Nephron progenitor cell (in vitro differentiated cells): Measurements from ENCODE around the gene TBCCD1.

Experiments
- DNase-seq: peaks from one replicate; pipeline ENCODE4 v3.0.0; 2021
- H3K27ac Mint-ChIP-seq: 2 replicates; pipeline ENCODE4 v1.8.0; 2021; ENCODE audit warnings: mild to moderate bottlenecking, moderate library complexity, mixed read lengths
- H3K27me3 Mint-ChIP-seq: 2 replicates; pipeline ENCODE4 v1.8.0; 2021; ENCODE audit warnings: mild to moderate bottlenecking, low read depth, mixed read lengths; ENCODE audit not compliant: poor library complexity
- H3K36me3 Mint-ChIP-seq: 2 replicates; pipeline ENCODE4 v1.8.0; 2021; ENCODE audit warnings: low read depth, mixed read lengths
- H3K4me1 Mint-ChIP-seq: 2 replicates; pipeline ENCODE4 v1.8.0; 2021; ENCODE audit warnings: mixed read lengths
- H3K4me3 Mint-ChIP-seq: 2 replicates; pipeline ENCODE4 v1.8.0; 2021; ENCODE audit warnings: mild to moderate bottlenecking, moderate library complexity, mixed read lengths
- H3K9me3 Mint-ChIP-seq: 2 replicates; pipeline ENCODE4 v1.8.0; 2021; ENCODE audit warnings: mild to moderate bottlenecking, moderate library complexity, mixed read lengths
- TF ChIP-seq, protein P1 (sequence below): fragments of 200-600 bp; sonication (generic); IDR thresholded peaks from 2 replicates; pipeline ENCODE4 v1.5.0; 2021; ENCODE audit warnings: antibody characterized with exemption

TBCCD1 gene, protein sequence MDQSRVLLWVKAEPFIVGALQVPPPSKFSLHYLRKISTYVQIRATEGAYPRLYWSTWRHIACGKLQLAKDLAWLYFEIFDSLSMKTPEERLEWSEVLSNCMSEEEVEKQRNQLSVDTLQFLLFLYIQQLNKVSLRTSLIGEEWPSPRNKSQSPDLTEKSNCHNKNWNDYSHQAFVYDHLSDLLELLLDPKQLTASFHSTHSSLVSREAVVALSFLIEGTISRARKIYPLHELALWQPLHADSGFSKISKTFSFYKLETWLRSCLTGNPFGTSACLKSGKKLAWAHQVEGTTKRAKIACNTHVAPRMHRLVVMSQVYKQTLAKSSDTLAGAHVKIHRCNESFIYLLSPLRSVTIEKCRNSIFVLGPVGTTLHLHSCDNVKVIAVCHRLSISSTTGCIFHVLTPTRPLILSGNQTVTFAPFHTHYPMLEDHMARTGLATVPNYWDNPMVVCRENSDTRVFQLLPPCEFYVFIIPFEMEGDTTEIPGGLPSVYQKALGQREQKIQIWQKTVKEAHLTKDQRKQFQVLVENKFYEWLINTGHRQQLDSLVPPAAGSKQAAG

DNA sequence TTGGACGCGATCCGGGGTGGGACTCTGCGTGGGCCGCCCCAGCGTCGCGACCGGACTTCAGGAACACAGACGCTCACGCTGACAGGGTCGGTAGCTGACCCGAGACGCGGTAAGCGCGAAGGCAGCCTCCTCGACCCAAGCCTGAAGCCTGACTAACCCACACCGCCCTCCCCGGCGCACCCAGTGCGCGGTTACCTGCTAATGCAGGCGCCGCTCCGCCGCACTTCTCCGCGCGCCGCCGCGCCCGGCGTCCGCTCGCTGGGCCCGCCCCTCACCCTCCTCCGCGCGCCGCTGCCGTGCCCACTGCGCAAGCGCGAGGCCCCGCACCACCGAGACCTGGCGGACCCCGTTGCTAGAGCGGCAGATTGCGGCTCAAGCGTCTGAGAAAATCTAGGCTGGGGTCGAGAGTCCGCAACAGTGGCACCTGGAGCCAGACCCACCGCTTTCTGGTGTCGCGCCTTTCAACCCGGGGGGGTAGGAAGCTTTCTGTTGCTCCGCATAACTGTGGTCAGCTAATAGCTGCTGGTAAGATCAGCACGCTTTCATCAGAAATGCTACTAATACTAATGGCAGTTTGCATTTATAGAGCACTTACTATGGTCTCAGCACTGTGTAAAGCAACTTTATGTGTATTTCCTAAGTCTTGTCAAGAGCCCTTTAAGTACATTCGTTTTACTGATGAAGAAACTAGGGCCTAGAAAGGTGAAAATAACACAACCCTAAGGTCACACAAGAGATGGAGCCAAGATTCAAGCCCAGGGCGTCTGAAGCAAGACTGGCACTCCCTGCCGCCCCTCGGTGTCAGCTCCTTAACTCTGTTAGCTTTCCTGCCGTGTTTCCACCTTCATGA lies at the start of gene TBCCD1:
Gene TBCCD1 (minus strand): TSS at position 268 of the 850 bp plus-strand sequence. CDS start 3,010 bp downstream, outside the sequence.
- DNase-seq = peak; percentile 97
- peak within 1 kb of the TSS; percentile 91 for H3K4me3 Mint-ChIP-seq
- TF ChIP-seq, protein P1, sequence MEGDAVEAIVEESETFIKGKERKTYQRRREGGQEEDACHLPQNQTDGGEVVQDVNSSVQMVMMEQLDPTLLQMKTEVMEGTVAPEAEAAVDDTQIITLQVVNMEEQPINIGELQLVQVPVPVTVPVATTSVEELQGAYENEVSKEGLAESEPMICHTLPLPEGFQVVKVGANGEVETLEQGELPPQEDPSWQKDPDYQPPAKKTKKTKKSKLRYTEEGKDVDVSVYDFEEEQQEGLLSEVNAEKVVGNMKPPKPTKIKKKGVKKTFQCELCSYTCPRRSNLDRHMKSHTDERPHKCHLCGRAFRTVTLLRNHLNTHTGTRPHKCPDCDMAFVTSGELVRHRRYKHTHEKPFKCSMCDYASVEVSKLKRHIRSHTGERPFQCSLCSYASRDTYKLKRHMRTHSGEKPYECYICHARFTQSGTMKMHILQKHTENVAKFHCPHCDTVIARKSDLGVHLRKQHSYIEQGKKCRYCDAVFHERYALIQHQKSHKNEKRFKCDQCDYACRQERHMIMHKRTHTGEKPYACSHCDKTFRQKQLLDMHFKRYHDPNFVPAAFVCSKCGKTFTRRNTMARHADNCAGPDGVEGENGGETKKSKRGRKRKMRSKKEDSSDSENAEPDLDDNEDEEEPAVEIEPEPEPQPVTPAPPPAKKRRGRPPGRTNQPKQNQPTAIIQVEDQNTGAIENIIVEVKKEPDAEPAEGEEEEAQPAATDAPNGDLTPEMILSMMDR = no peak
- H3K9me3 Mint-ChIP-seq = no peaks in the 10 kb centered on the region
- no peaks in the 10 kb centered on the region for H3K27me3 Mint-ChIP-seq
- peaks cover 7% of the 10 kb centered on the region for H3K36me3 Mint-ChIP-seq
- H3K4me1 Mint-ChIP-seq = peaks cover 47% of the 10 kb centered on the region
- H3K27ac Mint-ChIP-seq = peak within 1 kb of the TSS; percentile 91

DNA sequence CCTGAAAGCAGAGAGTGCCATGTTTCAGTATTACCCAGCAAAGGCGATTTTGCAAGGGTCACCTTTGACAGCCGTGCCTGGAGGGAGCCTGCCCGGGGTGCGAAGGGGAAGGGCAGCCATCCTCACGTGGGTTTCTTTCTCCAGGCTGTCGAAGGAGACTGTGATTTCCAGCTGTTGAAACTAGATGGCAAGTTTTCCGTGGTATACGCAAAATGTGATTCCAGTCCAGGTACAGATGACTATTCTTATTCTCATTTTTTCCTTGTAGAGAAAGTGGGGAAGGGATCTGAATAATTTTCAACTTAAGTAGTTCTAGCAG lies 49.1 kb upstream of the TBCCD1 start:
- Mint-ChIP-seq H3K4me3 (no peak overlapping the region), H3K27me3 (peaks cover 61% of the 10 kb centered on the region), H3K36me3 (no peaks in the 10 kb centered on the region), H3K9me3 (no peaks in the 10 kb centered on the region), H3K4me1 (peaks cover 5% of the 10 kb centered on the region), H3K27ac (no peak overlapping the region)
- TF ChIP-seq, protein P1 = no peak
- no peak for DNase-seq

DNA sequence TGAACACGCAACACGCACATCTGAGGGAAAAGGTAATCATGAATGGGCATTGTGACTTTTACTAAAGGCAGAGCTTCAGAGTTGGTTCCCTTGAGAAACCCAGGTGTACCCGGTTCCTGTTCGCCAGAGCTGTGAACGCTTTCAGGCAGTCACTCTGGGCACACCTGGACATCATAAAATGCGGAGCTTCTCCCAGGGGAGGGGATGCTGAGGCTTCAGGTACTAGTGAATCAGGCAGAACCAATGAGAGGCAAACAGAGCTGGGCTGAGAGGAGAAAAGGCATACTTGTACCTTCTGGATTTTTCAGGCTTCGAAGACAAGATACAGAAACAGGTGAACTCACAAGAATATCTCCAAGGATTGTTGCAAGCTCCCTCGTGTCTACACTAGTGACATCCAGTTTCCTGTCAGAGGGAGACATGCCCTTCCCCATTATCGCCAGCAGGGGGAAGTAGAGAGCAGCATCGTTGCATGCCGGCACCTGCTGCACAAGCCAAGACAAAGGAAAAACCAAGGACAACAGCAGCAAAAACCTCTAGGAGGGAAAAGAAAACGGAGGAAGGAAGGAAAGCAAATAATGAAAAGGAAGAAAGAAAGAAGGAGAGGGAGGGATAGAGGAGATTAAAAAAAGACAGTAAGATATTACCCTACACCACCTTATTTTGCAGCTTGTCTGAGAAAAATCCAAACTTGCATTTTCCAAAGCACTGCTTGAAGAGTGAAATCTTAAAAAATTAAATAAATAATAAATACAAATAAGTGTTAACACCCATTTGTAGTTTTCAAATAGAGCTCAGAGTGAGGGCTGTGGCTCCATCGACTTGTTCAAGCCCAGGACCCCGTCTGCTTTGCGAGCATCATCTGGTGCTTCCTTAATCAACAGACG lies 47.7 kb upstream of the TBCCD1 start:
- Mint-ChIP-seq H3K36me3 (no peaks in the 10 kb centered on the region), H3K9me3 (no peaks in the 10 kb centered on the region), H3K27me3 (peaks cover 57% of the 10 kb centered on the region), H3K4me1 (peaks cover 5% of the 10 kb centered on the region), H3K4me3 (no peak overlapping the region), H3K27ac (no peak overlapping the region)
- peak; percentile 82 for DNase-seq
- TF ChIP-seq, protein P1 = peak; percentile 99

DNA sequence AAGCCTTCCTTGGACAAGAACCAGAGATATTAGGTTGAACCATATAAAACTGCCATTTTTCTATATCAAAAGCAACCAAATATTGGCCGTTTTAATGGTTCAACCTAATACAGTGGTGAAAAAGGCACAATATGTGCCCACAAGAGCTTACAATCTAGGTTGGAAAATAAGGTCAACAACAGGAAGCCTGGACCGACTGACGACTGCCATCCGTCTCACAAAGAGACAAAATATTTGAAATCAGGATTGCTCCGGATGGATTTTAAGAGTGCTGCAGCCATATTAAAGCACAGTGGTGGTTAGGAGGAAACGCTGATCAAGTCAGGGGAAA lies 47.1 kb upstream of the TBCCD1 start:
- no peaks in the 10 kb centered on the region for H3K9me3 Mint-ChIP-seq
- H3K4me1 Mint-ChIP-seq = peaks cover 5% of the 10 kb centered on the region
- DNase-seq = no peak
- no peaks in the 10 kb centered on the region for H3K36me3 Mint-ChIP-seq
- H3K27ac Mint-ChIP-seq = no peak overlapping the region
- TF ChIP-seq, protein P1 = no peak
- H3K4me3 Mint-ChIP-seq = no peak overlapping the region
- H3K27me3 Mint-ChIP-seq = peaks cover 57% of the 10 kb centered on the region

DNA sequence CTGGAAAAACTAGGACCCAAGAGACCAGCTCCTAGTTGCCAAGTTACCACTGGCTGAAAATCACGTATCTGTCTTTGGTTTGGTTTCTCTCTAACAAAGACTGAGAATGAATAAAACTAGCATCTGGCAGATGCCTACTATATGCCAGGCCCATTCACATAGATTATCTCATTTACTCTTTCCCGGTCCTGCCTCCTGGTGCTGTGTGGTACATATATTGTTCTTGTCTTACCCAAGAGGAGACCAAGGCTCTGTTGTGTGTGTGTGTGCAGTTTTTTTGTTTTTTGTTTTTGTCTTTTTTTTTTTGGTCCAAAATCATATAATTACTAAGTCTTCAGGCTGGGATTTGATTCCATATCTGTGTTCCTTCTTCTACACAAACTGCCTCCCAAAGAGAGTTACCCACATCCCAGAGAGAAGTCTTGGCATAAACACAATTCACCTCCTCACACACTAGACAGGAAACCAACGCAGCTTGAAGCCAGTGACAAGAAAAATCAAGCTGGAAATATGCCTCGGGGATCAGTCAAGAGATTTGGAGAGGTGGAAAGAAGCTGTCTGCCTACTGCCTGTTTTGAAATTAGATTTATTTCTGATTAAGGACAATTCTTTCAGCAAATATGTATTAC lies 46.6 kb upstream of the TBCCD1 start:
- peaks cover 5% of the 10 kb centered on the region for H3K4me1 Mint-ChIP-seq
- TF ChIP-seq, protein P1 = no peak
- no peak overlapping the region for H3K4me3 Mint-ChIP-seq
- DNase-seq = no peak
- no peaks in the 10 kb centered on the region for H3K36me3 Mint-ChIP-seq
- peaks cover 53% of the 10 kb centered on the region for H3K27me3 Mint-ChIP-seq
- H3K27ac Mint-ChIP-seq = no peak overlapping the region
- H3K9me3 Mint-ChIP-seq = no peaks in the 10 kb centered on the region
